ENCODE results near the gene NSD1. TPM values are rescaled to one million over a fixed set of nuclear protein-coding genes. Genes with fewer than 3 reads are reported as not detected.
"Not testable (repeated sequence)": the region's sequence is repeated elsewhere in the genome, so short reads cannot be mapped to it uniquely, and the experiment has no call there.

The NSD1 gene
- polyA plus RNA-seq, 1 donor (not counting 4 experiments of a cell fraction or from before 2014, with no cell fraction given) = 13.6 TPM

- Histone ChIP-seq H3K9ac (ENCODE audit: control insufficient read depth, extremely low read depth, insufficient read depth, low read length) (no peak overlapping the region), H3K4me2 (ENCODE audit: control insufficient read depth, extremely low read depth, insufficient read depth, low read depth, low read length) (no peak overlapping the region), H4K20me1 (ENCODE audit: control insufficient read depth, extremely low read depth, insufficient read depth, low read length) (peaks cover 4% of the 10 kb centered on the region), H3K36me3 (ENCODE audit: control insufficient read depth in 2 of 2, extremely low read depth in 1 of 2, insufficient read depth in 2 of 2, low read length in 2 of 2) (peaks cover 29 to 32% of the 10 kb centered on the region in 2 experiments), H3K4me3 (ENCODE audit: control insufficient read depth in 2 of 3, extremely low read depth in 1 of 3, insufficient read depth in 2 of 3, low read depth in 1 of 3, low read length in 3 of 3) (no peak overlapping the region), H3K9me3 (ENCODE audit: control insufficient read depth, low read depth, low read length) (no peaks in the 10 kb centered on the region), H2AFZ (ENCODE audit: control insufficient read depth, low read length) (no peak overlapping the region), H3K27ac (ENCODE audit: control insufficient read depth, insufficient read depth, low read length) (no peak overlapping the region), H3K9me1 (ENCODE audit: control insufficient read depth, extremely low read depth, insufficient read depth, low read length) (no peaks in the 10 kb centered on the region), H3K27me3 (ENCODE audit: control insufficient read depth, extremely low read depth, insufficient read depth, low read length) (no peaks in the 10 kb centered on the region), H3K79me2 (ENCODE audit: control insufficient read depth, insufficient read depth, low read length) (peaks cover 39% of the 10 kb centered on the region), H3K4me1 (ENCODE audit: control insufficient read depth, extremely low read depth, insufficient read depth, low read length) (no peaks in the 10 kb centered on the region)
- DNase-seq (ENCODE audit: low read depth, low spot score) = no peak
- FAIRE-seq = no peak
- dilution Hi-C loops (cut with MboI; ENCODE audit: extremely low pct_ligation_motif_present, low sequenced_read_pairs) = no loop called here
- TF ChIP-seq, protein P1, sequence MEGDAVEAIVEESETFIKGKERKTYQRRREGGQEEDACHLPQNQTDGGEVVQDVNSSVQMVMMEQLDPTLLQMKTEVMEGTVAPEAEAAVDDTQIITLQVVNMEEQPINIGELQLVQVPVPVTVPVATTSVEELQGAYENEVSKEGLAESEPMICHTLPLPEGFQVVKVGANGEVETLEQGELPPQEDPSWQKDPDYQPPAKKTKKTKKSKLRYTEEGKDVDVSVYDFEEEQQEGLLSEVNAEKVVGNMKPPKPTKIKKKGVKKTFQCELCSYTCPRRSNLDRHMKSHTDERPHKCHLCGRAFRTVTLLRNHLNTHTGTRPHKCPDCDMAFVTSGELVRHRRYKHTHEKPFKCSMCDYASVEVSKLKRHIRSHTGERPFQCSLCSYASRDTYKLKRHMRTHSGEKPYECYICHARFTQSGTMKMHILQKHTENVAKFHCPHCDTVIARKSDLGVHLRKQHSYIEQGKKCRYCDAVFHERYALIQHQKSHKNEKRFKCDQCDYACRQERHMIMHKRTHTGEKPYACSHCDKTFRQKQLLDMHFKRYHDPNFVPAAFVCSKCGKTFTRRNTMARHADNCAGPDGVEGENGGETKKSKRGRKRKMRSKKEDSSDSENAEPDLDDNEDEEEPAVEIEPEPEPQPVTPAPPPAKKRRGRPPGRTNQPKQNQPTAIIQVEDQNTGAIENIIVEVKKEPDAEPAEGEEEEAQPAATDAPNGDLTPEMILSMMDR (optimal IDR thresholded peaks at IDR 0.05 in 1 of 3, IDR thresholded peaks at IDR 0.05 in 1 of 3, conservative IDR thresholded peaks at IDR 0.05 in 1 of 3; ENCODE audit: extremely low read depth in 1 of 3, insufficient read depth in 2 of 3, low read length in 3 of 3) = no peak
- no peak for TF ChIP-seq EZH2 (IDR thresholded peaks at IDR 0.05; ENCODE audit: low read length)
These were observed 205.6 kb downstream of the NSD1 start for GRCh38 chr5:177339107-177339638.

DNA sequence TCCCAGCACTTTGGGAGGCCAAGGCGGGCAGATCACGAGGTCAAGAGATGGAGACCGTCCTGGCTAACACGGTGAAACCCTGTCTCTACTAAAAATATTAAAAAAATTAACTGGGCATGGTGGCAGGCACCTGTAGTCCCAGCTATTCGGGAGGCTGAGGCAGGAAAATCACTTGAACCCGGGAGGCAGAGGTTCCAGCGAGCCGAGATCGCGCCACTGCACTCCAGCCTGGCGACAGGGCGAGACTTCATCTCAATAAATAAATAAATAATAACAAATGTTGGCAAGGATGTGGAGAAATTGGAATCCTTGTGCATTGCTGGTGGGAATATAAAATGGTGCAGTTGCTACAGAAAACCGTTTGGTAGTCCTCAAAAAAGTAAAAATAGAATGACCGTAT lies 209.4 kb downstream of the NSD1 start:
- H3K9ac ChIP-seq (ENCODE audit: control insufficient read depth, extremely low read depth, insufficient read depth, low read length); H3K27me3 ChIP-seq (ENCODE audit: control insufficient read depth, extremely low read depth, insufficient read depth, low read length); H3K9me1 ChIP-seq (ENCODE audit: control insufficient read depth, extremely low read depth, insufficient read depth, low read length); DNase-seq (ENCODE audit: low read depth, low spot score); H3K9me3 ChIP-seq (ENCODE audit: control insufficient read depth, low read depth, low read length); H3K27ac ChIP-seq (ENCODE audit: control insufficient read depth, insufficient read depth, low read length); H3K4me1 ChIP-seq (ENCODE audit: control insufficient read depth, extremely low read depth, insufficient read depth, low read length); FAIRE-seq; H3K4me3 ChIP-seq (ENCODE audit: control insufficient read depth in 2 of 3, extremely low read depth in 1 of 3, insufficient read depth in 2 of 3, low read depth in 1 of 3, low read length in 3 of 3); H4K20me1 ChIP-seq (ENCODE audit: control insufficient read depth, extremely low read depth, insufficient read depth, low read length); dilution Hi-C loops (cut with MboI; ENCODE audit: extremely low pct_ligation_motif_present, low sequenced_read_pairs); H2AFZ ChIP-seq (ENCODE audit: control insufficient read depth, low read length); H3K4me2 ChIP-seq (ENCODE audit: control insufficient read depth, extremely low read depth, insufficient read depth, low read depth, low read length): not testable (repeated sequence)
- H3K36me3 ChIP-seq (ENCODE audit: control insufficient read depth in 2 of 2, extremely low read depth in 1 of 2, insufficient read depth in 2 of 2, low read length in 2 of 2) = peaks cover 13 to 17% of the 10 kb centered on the region in 2 experiments
- peaks cover 71% of the 10 kb centered on the region for H3K79me2 ChIP-seq (ENCODE audit: control insufficient read depth, insufficient read depth, low read length)

GRCh38 chr5:177343777-177344176 lies 210.2 kb downstream of the NSD1 start:
- dilution Hi-C loops (cut with MboI; ENCODE audit: extremely low pct_ligation_motif_present, low sequenced_read_pairs) = no loop called here
- TF ChIP-seq, protein P1 (optimal IDR thresholded peaks at IDR 0.05 in 1 of 3, IDR thresholded peaks at IDR 0.05 in 1 of 3, conservative IDR thresholded peaks at IDR 0.05 in 1 of 3; ENCODE audit: extremely low read depth in 1 of 3, insufficient read depth in 2 of 3, low read length in 3 of 3) = no peak
- TF ChIP-seq EZH2 (IDR thresholded peaks at IDR 0.05; ENCODE audit: low read length) = no peak
- peaks cover 4% of the 10 kb centered on the region for H4K20me1 ChIP-seq (ENCODE audit: control insufficient read depth, extremely low read depth, insufficient read depth, low read length)
- FAIRE-seq (no peak), DNase-seq (ENCODE audit: low read depth, low spot score) (no peak)
- no peak overlapping the region for H3K9ac ChIP-seq (ENCODE audit: control insufficient read depth, extremely low read depth, insufficient read depth, low read length)
- H3K36me3 ChIP-seq (ENCODE audit: control insufficient read depth in 2 of 2, extremely low read depth in 1 of 2, insufficient read depth in 2 of 2, low read length in 2 of 2) = peaks cover 10 to 17% of the 10 kb centered on the region in 2 experiments
- H3K9me3 ChIP-seq (ENCODE audit: control insufficient read depth, low read depth, low read length) = no peaks in the 10 kb centered on the region
- no peak overlapping the region for H3K4me2 ChIP-seq (ENCODE audit: control insufficient read depth, extremely low read depth, insufficient read depth, low read depth, low read length)
- H3K4me1 ChIP-seq (ENCODE audit: control insufficient read depth, extremely low read depth, insufficient read depth, low read length) = no peaks in the 10 kb centered on the region
- no peaks in the 10 kb centered on the region for H3K27me3 ChIP-seq (ENCODE audit: control insufficient read depth, extremely low read depth, insufficient read depth, low read length)
- H3K9me1 ChIP-seq (ENCODE audit: control insufficient read depth, extremely low read depth, insufficient read depth, low read length) = no peaks in the 10 kb centered on the region
- H3K79me2 ChIP-seq (ENCODE audit: control insufficient read depth, insufficient read depth, low read length) = peaks cover 78% of the 10 kb centered on the region
- H3K27ac ChIP-seq (ENCODE audit: control insufficient read depth, insufficient read depth, low read length) = no peak overlapping the region
- no peak overlapping the region for H3K4me3 ChIP-seq (ENCODE audit: control insufficient read depth in 2 of 3, extremely low read depth in 1 of 3, insufficient read depth in 2 of 3, low read depth in 1 of 3, low read length in 3 of 3)
- H2AFZ ChIP-seq (ENCODE audit: control insufficient read depth, low read length) = no peak overlapping the region

All from keratinocyte (primary cell).